Right lobe of liver (tissue), 4 donors: ENCODE data around the gene CISH.

Source experiments
- CTCF ChIP-seq, 4 donors: fragments of 200-600 bp in 3 of 4; fragments of 450-650 bp in 1 of 4; IDR thresholded peaks; one replicate each; pipeline versions ENCODE4 v1.5.1 to v1.8.0; 2016 to 2022; ENCODE audit warnings: antibody characterized with exemption in 4 of 4, mild to moderate bottlenecking in 2 of 4
- POLR2A ChIP-seq: fragments of 450-650 bp; IDR thresholded peaks from one replicate; pipeline ENCODE4 v1.6.1; 2017; ENCODE audit warnings: antibody characterized with exemption, mild to moderate bottlenecking
- donor health status: DM: no; HTN: no; CAD: no.
- donor health status: DM: no; HTN: no; CAD: no.
- donor health status: DM: no; HTN: yes; CAD: no.

- TF ChIP-seq CTCF (IDR thresholded peaks at IDR 0.05): no peak
- no peak for TF ChIP-seq POLR2A
Observed at GRCh38 chr3:50633230-50633790, 21.7 kb upstream of the CISH start.
